ENCODE data around the gene VMO1.

- TF ChIP-seq CTCF (optimal IDR thresholded peaks at IDR 0.05 in 1 of 3, IDR thresholded peaks at IDR 0.05 in 1 of 3, conservative IDR thresholded peaks at IDR 0.05 in 1 of 3; ENCODE audit: extremely low read depth in 1 of 3, insufficient read depth in 2 of 3, low read length in 3 of 3) (peak; percentile 52 to 89 (median 82)), EZH2 (IDR thresholded peaks at IDR 0.05; ENCODE audit: low read length) (no peak)
These were observed 4.0 kb upstream of the VMO1 start for GRCh38 chr17:4789951-4790704.

Data from keratinocyte (primary cell).